GM18517 (cell line): ENCODE data around the gene PRKAR1A.
"Not testable (repeated sequence)": the region's sequence is repeated elsewhere in the genome, so short reads cannot be mapped to it uniquely, and the experiment has no call there.

Experiments
- ATAC-seq: cut with Tn5 transposase; IDR thresholded peaks from one replicate; pipeline ENCODE4 v1.9.1; 2021; ENCODE audit warnings: mild to moderate bottlenecking, moderate library complexity; ENCODE audit not compliant: unreplicated experiment

PRKAR1A gene

DNA sequence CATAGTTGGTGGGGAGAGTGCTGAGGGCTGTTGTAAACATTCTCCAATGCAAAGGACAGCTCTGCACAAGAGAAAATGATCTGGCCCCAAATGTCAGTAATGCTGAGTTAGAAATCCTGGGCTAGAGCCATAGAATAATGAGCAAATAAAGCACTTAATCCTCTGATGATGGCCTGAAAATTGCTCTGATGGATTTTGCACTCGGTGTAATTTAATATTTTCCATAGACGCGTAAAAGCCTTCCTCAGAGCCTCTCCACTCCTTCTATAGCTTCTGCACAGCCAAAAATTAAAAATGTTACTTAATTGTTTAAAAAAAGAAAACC, 65.2 kb downstream of the PRKAR1A start:
- no peak for ATAC-seq

DNA sequence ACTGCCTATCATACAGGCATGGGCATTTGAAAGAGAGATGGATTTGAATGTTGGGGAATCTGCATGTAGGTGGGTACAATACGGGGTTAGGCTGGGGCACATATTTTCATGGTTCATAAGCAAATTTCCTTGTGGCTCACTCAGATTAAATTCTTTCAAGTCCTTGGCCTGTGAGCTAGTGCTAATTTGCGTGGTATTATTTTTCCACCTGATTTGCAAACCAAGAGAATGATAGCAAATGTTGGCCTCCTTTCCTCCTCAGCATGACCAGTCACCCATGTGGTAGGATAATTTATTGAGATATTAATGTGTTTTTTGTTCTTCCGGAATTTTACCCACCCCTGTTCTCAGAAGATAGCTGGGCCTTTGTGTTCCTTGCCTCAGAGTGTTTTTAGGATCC, 66.0 kb downstream of the PRKAR1A start:
- no peak for ATAC-seq

DNA sequence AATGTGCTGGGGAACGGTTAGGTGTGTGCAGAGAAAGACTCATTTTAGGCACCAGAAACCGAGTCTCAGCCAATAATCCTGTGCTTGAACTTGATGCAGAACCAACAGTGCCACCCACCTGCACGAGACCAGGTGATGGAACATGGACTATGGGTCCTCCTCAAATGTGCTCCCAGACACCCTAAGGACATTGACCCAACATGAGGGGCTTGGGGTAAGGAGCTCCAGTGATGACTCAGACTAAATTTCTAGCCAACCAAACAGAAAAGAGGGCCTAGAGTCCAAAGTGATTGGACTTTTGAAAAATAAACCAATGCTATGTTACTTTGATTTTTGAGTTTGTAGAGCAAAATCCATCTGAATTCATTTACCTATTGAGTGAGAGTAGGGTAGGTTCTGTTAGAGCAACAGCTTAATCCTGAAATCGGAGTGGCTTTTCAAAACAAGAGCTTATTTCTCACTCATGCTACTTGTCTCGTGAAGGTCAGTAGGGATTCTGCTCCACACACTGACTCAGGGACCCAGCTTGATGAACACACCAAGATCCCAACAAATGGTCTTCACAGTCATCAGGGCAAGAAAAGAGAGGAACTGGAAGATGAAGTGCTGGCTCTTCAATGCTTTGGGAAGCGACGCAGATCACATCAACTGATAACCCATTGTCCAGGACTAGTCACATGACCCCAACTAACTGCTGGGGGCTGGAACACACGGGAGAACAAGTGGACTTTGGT, 67.1 kb downstream of the PRKAR1A start:
- ATAC-seq = no peak

DNA sequence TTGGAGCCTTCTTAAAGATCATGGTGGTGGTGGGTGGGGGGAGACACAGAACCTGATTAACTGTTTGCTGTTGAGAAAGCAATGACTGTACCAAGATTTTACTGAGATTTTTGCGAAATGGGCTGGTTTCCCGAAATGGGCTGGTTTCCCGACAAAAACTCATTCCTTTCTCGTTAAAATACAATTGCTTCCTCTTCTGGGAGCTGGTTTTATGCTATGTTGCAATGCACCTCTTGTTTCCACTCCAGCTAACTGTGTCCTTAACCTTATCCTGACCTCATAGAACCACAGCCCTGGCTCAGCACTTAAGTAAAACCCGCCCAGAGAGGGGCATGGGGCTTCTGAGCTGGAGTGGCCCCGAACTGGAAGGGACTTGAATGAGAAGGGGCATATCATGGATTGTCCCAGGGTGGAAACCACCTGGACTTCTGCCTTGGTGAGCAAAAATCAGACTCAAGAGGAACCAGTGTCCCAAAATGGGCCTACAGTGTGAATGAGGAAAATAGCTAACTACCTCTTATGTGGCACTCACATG, 68.1 kb downstream of the PRKAR1A start:
- ATAC-seq = no peak

DNA sequence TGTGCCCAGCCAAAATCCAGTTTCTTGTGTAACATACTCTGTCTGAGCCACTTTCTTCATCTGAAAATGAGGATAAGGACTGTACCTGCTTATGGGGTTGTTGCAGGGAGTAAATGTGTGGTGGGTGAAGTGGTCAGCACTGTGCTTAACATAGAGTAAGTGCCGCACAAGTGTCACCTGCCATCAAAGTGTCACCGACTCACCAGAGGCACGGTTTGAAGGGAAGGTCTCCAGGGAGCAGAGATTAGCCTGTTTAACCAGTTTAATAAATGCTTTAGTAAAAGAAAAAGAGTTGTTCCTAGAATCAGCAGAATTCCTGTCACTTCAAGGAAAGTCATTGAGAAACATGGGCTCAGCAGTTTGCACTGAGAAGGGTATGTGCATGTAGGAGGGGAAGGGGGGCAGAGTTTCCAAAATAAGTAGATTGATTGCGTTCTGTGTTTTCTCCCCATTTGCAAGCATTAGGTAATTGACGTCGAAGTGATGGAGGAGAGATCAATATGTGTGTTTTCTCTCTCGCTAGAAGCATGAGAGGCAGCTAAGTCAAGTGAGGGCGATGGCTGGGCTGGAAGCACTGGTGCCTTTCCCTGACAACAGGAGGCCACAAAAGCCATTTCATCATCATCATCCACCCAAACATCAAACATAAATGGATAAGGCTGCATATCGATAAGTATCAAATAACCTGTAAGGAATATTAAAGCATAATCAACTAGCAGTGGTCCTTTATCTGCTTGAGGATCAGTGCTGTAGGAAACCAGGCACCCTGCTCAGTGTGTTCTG, 69.8 kb downstream of the PRKAR1A start:
- no peak for ATAC-seq

DNA sequence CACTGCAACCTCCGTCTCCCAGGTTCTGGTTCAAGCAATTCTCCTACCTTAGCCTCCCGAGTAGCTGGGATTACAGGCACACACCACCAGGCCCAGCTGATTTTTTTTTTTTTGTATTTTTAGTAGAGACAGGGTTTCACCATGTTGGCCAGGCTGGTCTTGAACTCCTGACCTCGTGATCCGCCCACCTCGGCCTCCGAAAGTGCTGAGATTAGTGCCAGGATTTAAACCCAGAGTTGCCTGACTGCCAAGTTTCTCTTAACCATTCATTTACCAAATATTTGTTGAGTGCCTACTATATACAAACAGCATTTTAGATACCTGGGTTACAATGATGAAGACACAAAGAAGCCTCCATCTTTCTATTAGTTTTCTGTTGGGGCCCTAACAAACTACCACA, 70.6 kb downstream of the PRKAR1A start:
- not testable (repeated sequence) for ATAC-seq

DNA sequence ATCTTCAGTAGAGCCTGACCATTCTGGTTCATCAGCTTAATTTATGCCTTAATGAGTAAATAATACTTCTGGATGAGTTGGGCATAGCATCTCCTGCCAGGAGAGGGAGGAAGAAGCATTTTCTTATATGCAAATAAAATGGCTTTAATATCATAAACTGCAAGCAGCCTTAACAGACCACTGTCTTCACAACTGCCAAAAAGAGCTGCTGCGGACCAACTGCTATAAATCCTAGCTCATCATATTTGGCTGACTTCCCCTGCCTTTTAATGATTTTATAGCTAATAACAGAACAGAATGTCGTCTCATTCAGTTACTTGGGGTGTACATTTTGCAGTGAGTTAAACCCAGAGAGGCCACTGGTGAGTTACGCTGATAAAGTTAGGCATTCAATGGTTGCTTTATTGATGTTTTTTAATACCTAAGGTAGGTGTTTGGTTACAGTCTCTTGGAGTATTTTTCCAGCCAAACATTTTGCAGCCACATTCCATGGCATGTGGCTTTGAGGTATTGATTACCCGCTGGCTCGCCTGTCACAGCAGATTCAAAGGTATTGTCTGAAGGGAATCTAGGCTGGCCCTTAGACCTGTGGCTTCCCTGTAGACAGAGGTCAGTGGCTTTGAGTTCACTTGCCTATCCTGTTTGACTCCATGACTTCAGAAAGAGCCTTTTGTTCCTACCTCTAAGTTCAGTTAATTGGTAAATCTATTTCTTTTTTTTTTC, 72.5 kb downstream of the PRKAR1A start:
- no peak for ATAC-seq

DNA sequence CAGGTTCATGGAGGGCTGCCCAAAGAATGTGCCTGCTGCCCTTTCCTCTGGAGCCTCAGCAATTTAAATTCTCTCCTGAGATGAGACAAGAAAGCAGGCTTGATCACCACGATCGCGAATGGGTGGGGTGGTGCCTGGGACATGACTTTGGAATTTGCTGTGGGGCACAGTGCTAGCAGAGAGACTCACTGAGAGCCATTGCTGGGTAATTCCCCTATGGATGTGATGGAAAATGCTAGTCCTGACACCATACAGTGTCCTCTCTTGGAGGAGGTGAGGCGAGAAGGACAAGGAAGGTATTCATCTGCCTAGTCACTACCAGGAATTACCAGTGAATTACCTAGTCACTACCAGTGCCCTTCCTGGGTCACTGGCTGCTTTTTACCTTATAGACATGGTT, 73.4 kb downstream of the PRKAR1A start:
- no peak for ATAC-seq

DNA sequence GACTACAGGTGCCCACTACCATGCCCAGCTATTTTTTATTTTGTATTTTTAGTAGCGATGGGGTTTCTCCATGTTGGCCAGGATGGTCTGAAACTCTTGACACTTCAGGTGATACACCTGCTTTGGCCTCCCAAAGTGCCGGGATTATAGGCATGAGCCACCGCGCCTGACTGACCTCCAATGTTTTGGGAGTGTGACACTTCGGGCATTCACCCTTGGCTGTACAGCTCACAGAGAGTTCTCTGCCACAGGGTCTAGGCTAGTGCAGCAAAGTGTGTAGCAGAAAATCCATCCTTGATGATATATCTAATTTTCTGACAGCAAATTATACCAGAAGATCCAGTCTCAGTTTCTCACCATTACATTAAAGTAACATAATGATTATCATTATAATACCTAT, 74.8 kb downstream of the PRKAR1A start:
- ATAC-seq = no peak

DNA sequence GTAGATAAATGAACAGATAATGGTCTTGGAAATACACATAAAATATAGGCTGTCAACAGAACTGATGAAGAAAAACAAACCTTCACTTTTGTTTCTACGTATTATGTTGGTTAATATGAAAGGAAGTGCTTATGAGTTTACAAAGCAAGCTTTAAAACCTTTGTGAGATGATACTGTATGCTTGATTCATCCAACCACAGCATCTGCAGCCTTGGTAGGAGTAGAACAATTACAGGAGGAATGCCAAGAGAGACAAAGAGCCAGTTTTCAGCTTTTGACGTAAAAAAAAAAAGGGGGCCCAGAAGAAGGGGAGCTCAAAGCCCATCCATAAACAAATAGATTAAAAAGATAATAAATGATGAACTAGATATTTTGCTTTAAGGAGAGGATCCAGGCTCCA, 75.6 kb downstream of the PRKAR1A start:
- no peak for ATAC-seq

DNA sequence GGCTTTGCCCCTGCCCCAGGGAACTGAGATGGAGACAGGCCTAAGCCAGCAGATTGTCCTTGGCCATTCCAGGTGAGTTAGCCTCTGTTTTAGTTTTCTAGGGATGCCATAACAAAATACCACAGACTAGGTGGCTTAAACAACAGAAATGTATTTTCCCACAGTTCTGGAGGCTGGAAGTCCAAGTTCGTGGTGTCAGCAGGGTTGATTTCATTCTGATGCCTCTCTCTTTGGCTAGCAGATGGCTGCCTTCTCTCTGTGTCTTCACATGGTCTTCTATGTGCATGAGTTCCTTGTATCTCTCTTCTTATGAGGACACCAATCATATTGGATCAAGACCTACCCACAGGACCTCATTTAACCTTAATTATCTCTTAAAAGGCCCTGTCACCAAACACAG, 76.1 kb downstream of the PRKAR1A start:
- ATAC-seq = no peak

DNA sequence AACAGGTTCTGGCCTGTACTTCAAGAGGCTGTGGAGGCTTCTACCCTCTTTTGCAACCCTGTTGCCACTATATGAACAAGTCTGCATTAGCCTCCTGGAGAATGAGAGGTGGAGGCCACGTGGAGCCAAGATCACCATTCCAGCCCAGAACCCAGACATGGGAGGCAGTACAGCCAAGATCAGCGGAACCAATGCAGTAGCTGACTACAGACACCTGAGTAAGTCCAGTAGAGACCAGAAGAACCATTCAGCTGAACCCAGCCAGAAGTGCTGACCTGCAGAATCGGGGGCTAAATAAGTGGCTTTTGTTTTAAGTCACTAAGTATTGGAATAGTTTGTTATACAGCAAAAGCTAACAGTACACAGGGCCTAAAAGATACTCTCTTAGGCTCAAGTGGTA, 76.9 kb downstream of the PRKAR1A start:
- no peak for ATAC-seq

DNA sequence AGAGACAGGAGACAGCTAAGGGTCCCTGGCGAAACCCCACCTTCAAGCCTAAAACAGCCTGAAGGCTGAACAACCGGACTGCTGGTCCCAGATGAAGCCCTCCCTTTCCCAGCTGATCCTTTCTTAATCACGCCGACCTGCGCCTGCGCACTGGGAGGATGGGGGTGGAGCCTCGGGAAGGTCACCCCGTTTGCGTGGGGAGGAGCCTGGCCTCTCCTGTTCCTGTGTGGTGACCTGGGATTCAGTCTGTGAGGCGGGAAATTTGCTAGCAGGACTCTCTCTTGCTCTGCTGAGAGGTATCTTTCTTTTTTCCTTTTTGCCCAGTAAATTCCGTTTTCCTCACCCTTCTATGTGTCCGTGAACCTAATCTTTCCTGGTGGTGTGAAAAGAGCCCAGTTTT, 79.4 kb downstream of the PRKAR1A start:
- ATAC-seq = no peak

DNA sequence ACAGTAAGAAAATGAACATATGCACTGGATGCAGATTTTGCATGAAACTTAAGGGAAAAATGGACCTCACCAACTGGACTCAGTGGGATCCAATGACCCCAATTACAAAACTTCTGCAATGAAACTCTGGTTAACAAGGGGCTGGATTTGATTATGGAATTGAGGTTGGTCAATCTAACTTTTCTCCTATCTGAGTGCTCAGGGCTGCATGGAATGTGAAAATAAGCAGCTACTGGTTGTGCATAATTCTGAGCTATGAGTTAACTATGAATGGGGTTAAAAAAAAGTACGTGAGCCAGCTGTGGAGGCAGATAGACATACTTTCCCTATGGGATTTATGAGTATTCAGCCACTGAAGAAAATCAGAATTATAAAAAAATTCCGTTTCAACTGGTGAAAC, 79.8 kb downstream of the PRKAR1A start:
- ATAC-seq = no peak

DNA sequence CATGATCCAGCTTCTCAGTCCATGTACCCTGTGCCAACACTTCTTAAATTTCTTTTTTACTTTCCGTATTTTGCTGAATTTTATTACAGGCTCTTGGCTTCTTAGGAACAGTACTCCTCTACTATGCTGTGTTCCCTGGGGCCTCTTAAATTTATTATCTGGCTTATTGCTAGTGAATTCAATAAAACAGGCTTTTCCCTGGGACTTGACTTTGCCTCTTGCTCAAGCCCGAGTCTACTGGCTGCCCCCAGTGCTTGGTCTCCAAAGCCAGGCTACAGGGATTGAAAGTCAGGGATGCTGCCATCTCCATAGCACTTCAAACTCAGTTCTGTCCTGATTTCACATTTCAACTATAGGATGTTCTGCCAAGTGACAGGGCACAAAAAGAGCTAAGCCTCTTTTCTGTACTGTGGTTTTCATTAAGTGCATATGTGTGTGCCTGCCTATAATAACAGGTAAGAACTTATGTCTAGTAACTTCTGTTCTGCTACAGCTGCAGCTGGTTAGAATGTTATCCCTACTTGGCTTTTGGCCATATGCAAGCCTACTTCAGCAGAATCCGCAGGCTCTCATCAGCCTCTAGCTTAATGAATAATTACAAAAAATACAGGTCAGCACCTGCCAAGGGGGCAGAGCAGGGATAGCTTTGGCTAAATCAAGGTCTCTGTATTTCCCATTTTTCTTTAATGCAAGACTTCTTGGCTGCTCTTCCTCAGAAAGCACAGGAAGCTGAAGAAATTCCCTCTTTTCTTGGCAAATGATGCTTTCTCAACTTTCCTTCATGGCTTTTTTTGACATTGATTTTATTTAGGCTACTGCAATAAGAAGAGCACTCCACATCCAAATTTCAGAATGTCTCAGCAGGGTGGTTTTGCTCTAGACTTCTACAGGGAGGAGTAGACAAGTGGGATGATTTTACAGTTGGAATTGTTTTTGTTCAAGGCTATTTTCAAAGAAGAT, 80.7 kb downstream of the PRKAR1A start:
- ATAC-seq = no peak

DNA sequence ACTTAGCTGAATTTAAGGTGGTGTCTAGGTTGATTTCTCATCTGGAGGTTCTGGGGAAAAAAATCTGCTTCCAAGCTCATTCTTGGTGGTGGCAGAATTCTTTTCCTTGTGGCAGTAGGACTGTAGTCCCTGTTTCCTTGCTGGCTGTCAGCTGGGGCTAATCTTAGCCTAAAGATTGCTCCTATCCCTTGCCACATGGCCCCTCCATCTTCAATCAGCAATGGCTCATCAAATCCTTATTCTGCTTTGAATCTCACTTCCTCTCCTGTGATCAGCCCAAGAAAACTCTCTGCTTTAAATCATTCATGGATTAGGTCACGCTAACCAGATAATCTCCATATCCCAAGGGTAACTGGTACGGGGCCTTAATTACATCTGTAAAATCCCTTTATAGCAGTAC, 82.3 kb downstream of the PRKAR1A start:
- no peak for ATAC-seq

DNA sequence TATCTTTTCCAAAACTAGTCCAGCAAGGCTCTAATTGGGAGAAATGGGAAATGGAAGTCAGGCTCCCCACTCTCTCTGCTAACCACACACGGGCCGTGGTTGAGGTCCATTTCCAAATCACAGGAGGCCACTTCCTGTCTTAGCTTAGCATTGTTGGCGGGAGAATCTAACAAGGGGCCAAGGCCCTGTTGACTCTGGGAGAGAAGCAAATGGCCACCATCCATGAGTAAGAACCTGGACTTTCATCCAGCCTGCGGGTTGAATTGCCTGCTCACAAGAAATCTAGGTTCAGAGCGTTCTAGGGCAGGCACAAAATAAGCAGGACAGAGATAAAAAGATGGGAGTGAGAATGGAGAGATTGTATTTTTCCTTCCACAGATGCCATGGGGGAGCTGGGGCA, 83.3 kb downstream of the PRKAR1A start:
- ATAC-seq = no peak

DNA sequence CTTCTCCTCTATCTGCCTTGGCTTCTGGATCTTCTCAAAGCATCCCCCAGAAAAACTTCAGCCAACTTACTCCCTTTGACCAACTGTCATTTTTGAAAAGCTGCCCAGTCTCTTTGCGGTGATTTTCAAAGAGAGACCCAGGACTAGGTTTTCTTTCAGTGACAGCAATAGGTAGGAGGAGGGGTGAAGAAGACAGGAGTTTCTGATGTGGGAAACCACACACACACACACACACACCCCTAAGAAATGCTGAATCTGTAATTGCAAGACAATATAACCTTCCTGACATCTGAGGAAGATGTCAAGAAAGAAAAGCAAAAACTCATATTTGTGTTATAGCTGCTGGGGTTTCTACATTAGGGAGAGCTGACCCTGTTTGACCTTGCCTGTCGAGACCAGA, 83.8 kb downstream of the PRKAR1A start:
- ATAC-seq = no peak

DNA sequence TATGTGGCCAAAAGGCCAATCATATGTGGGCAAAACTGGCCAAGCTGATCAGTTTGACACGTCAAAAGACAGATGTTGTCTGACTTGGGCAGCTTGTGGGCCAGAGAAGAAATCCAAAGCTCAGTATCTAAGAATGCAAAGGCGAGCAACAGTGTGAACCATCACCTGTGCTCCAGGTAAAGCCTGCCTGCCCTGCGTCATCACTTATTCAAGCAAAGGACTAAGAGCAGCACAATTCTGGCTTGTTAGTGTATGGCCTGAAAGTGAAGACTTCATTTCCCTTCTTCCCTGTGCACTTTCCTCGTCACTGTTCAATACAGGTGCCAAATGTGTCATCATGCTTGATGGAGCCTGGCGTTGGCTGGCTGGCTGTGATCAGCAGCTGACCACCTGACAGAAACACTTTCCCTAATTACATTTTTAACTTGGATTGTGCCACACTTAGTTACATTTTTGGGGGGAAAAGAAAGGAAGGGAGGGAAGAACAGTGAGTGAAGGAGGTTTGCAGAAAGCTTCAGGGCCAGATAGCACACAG, 84.2 kb downstream of the PRKAR1A start:
- ATAC-seq = no peak

DNA sequence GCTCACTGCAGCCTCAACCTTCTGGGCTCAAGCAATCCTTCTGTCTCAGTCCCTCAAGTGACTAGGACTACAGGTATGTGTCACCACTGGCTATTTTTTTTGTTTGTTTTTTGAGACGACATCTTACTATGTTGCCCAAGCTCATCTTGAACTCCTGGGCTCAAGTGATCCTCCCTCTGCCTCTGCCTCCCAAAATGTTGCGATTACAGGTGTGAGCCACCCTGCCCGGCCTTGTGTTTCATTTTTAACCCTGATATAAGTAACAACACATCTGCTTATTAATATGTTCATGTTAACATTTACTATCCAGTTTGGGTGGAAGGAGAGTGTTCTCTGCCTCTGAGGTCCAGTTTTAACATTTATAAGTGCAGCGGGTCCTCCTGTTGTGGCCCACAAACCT, 85.8 kb downstream of the PRKAR1A start:
- ATAC-seq = no peak
